Head of caudate nucleus (tissue), 42 donors: ENCODE results near the gene NOL4L.

Experiments used
- DNase-seq, 42 donors: peaks; one replicate each; pipeline versions ENCODE4 v3.0.0 to v3.0.0-alpha.2; 2020 to 2021; ENCODE audit warnings: mixed read lengths in 7 of 42
- intact Hi-C: fragments of 100-400 bp; cut with DNase I; formaldehyde crosslinking; loops from one replicate; pipeline ENCODE4 v1.15.0; 2022

NOL4L gene

DNA sequence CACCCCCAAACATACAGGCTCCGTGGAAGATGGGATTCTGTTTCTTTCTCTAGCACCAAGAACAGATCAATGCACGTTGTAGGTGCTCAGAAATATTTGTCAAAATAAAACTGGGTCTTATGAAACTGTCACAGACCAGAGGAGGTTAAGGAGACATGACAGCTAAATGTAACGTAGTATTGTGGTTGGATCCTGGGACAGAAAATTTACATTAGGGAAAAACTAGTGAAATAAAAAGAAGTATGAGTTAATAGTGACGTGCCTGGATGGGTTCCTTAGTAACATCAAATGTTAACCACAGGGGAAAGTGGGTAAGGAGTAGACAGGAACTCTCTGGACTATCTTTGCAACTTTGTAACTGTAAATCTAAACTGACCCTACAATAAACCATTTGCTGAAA lies 31.5 kb downstream of the NOL4L start:
- intact Hi-C loops: no loop called here
- no peak for DNase-seq

DNA sequence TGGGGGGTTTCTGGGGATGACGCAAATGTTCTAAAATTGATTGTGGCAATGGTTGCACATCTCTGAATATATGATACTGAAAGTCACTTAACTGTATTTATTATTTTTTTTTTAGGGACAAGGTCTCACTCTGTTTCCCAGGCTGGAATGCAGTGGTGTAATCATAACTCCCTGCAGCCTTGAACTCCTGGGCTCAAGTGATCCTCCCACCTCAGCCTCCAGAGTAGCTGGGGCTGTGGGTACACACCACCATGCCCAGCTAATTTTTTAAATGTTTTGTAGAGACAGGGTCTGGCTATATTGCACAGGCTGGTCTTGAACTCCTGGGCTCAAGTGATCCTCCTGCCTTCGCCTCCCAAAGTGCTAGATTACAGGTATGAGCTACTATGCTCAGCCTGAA lies 33.4 kb downstream of the NOL4L start:
- intact Hi-C loops: no loop called here
- no peak for DNase-seq

DNA sequence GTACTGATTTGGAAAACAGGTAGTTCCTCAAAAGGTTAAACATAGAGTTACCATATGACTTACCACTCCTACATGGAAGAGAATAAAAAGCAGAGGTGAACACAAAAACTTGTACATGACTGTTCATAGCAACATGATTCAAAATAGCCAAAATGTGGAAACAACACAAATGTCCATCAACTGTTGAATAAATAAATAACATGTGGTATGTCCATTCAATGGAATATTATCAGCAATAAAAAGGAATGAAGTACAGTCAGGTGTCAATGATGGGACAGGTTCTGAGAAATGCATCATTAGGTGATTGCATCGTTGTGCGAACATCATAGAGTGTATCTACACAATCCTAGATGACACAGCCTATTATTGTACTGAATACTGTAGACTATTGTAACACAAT lies 35.3 kb downstream of the NOL4L start:
- intact Hi-C loops: no loop called here
- no peak for DNase-seq

DNA sequence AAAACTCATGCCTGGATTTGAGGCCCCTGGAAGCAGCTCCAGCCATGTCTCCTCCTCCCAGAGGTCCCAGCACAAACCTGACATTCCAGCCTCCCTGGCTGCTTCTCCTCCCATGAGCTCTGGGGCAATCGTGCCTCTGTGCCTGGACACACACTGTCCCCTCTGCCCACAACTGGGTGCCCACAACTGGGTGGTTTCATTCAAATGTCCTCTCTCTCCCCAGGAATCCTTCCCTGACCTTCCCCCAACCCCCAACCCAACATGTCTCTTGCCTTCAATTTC lies 37.4 kb downstream of the NOL4L start:
- intact Hi-C loops: no loop called here
- DNase-seq: no peak

DNA sequence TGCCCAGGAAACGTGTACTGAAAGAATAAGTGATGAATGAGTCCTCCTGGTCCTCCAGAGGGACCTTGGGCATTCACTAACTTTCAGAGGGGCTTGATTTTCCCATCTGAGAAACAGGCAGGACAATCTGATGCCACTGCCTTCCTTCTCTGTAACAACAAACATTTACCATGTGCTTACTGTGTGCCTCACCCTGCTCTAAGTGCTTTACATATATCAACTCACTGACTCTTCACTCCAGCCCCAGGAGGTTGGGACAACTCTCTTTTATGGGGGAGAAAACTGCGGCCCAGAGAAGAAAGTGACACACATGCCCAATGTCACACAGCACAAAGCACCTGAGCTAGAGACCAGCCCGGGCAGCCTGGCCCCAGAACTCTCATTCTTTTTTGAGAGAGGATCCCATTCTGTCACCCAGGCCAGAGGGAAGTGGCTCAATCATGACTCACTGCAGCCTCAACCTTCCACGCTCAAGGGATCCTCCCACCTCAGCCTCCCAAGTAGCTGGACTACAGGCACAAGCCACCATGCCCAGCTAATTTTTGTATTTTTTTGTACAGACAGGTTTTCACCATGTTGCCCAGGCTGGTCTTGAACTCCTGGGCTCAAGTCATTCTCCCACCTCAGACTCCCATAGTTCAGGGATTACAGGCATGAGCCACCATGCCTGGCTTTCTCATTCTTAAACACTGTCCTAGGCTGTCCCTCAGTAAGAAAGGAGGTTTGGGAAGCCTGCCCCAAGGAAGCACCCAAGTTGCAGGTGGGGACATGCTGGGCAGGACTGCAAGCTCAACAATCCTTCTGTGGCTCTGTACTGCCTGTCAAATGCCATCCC lies 38.0 kb downstream of the NOL4L start:
- DNase-seq: no peak
- intact Hi-C loops: no loop called here

DNA sequence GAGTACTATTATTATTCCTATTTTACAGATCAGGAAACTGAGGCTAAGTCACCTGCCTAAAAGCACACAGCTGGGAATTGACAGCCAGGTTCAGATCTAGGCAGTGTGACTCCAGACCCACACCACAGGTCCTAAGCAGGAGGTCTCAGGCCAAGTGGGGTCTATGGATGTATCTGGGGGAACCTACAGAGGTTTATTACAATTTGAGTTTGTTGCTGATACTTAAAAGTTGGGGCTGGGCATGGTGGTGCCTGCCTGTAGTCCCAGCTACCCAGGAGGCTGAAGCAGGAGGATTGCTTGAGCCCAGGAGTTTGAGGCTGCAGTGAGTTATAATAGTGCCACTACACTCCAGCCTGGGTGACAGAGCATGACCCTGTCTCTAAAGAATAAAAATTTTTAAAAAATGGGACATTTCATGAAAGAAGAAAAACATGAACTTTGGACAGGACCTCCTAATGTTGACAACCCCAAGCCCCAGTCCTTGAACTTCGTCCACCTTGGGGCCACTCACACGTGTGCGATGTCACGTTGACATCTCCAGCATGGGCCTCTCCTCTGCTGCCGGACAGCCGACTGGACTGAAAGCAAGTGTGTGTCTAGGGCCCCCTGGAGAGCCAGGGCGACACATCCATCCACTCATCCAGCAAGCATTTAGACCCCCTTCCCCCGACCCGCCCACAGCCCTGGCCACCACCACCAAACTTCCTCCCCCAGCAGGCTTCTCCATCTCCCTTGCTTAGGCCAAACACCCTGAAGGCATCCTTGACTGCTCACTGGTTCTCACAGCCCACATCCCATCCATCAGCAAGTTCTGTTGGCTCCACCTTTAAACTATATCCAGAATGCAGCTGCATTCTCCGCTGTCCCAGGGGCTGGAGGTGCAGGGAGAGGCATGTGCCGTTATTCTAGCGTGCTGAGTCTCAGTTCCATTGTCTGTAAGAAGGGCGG lies 40.0 kb downstream of the NOL4L start:
- no peak for DNase-seq
- intact Hi-C loops: no loop called here

DNA sequence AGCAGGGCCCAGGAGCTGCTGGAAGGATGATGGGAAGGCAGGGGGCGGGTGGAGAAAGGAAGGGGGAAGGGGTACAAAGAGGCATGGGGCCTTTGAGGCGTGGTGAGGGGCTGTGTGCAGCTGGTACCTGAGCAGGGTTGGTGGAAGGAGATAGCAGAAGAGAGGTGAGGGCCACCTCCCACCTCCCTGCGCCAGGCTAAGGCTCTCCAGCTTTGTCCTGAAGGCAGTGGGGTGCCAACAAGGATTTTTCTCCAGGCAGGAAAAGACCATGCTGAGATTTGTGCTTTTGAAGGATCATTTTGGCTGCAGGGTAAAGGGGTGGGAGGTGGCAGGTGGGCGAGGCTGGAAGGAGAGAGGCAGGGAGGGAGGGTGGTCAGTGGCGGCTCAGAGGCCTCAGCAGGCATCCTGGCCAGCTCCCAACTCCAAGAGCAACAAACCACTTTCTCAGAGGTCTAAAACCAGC lies 40.8 kb downstream of the NOL4L start:
- intact Hi-C loops: no loop called here
- DNase-seq: no peak

DNA sequence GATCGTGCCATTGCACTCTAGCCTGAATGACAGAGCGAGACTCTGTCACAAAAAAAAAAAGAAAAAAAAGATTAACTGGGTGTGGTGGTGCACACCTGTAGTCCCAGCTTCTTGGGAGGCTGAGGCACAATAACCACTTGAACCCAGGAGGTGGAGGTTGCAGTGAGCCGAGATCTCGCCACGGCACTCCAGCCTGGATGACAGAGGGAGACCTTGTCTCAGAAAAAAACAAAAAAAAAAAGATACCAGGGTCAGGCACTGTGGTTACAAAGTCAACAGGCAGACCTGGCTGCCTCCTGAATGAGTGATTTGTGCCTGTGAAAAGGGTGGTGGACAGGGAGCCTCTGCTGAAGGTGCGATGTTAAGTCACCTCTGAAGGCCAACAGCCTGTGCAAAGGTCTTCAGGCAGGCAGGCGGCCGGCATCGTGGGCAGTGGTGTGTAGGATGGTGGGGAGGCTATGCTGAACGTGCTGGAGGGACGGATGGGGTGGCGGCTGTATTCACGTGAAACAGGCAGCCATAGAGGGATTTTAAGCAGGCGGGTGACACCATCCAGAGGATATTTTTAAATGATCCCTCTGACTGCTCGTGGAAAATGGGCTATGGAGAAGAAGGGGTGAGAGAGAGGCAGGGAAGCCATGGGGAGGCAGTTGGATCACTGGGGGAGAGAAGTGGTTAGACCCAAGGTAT lies 41.4 kb downstream of the NOL4L start:
- intact Hi-C loops: no loop called here
- no peak for DNase-seq

DNA sequence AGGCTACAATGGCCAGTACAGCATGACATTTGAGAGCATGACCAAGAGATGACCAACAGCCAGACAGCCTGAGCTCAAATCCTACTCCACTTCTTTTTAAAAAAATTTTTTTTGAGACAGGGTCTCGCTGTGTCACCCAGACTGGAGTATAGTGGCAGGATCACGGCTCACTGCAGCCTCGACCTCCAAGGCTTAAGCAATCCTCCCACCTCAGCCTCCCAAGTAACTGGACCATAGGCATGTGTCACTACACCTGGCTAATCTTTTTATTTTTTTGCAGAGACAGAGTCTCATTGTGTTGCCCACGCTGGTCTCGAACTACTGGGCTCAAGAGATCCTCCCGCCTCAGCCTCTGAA lies 42.9 kb downstream of the NOL4L start:
- DNase-seq: no peak
- intact Hi-C loops: no loop called here

DNA sequence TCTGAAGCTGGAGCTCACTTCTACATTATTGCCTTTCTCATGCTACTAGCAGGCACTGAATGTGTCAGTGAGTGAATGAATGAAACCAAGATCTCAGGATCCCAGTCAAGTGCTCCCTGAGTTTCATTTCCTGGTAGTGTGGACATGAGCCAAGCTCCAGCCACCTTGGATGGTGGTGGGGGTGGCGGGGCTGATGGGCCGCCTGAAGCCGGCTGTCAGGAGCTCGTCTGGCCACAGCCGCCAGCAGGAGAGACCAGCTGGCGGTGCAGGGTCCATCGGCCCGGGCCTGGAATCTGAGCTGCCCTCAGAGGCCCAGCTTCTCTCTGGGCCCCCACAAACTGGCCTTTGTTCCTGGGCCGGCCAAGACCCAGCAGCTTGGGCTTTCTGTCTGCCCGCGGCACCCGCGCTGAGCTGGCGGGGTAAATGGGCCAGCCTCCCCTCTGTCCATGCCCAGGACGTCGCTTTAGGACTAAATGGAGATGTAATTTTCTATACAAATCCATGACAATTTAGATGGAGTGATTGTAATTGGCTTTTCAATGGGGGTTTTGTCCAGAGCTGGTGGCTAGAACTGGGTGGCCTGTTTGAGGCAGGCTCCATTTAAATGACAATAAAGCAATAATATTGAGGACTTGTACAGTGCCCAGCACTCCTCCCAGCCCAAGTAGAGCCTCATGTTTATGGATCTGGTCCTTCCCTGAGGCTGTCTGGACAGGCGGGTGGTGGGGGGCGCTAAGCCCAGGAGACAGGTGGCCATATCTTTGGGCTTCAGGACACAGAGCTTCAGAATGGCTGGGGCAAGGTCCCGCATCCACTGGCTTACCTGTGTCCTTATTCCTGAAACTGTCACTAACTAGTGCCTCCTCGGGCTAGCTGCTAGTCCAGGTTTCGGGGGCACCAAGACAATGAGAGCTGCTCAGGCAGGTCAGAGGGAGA lies 43.5 kb downstream of the NOL4L start:
- intact Hi-C loops: no loop called here
- peak in 40 of 42 donors; percentile 39 to 82 (median 66) for DNase-seq

DNA sequence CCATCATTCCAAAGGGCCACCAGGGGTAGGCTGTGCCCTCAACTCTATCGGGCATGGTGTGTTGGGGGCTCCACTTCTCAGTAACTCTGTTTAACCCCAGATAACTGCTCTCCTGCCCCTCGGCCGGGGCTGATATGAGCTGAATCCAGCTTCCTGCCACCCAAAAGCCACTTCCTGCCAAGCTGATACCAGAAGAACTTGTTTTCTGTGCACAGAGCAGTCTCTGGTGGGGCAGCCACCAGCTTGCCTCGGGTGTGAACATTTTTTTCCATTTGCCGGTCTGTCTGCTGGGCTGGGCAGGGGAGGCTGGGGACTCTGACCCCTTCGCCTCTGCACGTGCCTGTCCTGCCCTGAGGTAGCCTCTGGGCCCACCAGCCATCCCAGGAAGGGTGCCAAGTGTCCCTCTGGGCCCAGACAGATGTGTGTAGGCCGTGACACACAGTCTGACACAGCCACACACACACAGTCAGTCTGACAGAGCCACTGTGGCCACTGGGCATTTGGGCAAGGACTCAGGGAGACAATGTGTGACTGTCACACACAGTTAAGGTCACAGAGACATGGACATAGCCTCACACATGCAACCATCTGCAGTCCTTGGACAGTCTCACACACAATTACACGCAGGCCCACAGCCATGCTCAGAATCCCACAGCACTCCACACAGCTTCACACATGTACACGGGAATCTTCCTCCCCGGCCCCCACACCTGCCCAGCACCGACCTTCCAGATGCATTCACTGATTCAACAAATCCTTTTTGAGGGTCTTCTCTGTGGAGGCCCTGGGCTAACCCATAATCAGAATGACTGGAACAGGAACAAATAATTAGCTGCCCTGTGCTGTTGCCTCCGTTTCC lies 45.1 kb downstream of the NOL4L start:
- DNase-seq: no peak
- intact Hi-C loops: loop anchor here (5.0 kb wide), 1 partner anchor 42 kb away; no protein-coding TSS in a partner anchor

DNA sequence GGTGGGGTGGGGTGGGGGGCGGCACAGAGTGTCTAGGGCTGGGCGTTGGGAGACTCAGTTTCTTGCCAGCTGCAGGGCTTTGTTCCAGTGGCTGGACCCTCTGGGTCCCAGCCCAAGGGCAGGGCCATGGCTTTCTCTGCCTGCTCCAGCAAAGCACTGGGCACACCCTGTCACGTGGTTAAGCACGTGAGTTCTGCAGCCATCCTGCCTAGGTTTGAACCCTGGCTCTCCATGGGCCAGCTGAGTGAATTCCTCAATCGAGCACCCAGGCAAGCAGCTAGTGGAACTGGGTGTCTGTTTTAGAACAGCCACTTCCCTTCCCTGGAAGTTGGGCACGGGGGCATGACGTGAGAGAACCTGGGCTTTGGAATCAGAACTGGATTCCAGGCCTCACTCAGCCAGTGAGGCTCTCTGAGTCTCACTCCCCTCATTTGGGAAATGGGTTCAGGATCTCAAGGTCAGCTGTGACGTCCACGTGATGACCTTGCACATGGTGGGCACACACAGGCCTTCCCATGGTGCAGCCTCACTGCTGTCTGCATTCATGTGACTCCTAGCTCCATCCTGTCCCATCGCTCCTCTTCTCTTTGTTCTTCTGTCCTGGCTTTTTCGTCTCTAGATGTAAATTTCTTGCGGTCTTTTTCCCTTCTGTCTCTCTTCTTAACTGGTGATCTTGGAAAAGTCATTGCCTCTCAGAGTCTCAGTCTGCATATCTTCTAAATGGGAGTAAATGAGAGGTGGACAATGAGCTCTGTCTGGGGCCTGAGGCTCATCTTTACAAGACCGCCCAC lies 45.9 kb downstream of the NOL4L start:
- peak in 1 of 42 donors; percentile 27 for DNase-seq

DNA sequence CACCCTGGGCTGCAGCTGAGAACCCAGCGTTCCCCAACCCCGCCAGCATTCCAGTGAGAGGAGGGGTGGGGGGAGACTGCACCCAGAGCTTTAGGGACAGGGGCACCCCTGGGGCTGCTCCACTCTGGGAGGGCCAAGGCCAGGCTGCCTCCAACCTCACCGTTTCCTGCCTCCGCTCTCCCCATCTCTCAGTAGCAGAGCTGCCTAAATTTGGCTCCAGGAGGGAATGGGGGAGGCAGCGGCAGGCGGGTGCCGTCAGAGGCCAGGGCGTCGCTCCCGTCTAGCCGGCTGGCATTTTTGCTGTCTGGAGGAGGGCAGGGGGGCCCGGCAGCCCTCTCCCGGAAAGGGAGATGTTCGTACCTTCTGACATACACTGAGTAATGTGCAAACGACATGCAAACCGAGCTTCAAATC lies 46.6 kb downstream of the NOL4L start:
- intact Hi-C loops: loop anchor here (5.0 kb wide), 1 partner anchor 44 kb away; no protein-coding TSS in a partner anchor

More for the DNA sequence above, 45.9 kb downstream of the NOL4L start:
- intact Hi-C loops: loop anchor here (5.0 kb wide), 1 partner anchor 43 kb away; no protein-coding TSS in a partner anchor

DNA sequence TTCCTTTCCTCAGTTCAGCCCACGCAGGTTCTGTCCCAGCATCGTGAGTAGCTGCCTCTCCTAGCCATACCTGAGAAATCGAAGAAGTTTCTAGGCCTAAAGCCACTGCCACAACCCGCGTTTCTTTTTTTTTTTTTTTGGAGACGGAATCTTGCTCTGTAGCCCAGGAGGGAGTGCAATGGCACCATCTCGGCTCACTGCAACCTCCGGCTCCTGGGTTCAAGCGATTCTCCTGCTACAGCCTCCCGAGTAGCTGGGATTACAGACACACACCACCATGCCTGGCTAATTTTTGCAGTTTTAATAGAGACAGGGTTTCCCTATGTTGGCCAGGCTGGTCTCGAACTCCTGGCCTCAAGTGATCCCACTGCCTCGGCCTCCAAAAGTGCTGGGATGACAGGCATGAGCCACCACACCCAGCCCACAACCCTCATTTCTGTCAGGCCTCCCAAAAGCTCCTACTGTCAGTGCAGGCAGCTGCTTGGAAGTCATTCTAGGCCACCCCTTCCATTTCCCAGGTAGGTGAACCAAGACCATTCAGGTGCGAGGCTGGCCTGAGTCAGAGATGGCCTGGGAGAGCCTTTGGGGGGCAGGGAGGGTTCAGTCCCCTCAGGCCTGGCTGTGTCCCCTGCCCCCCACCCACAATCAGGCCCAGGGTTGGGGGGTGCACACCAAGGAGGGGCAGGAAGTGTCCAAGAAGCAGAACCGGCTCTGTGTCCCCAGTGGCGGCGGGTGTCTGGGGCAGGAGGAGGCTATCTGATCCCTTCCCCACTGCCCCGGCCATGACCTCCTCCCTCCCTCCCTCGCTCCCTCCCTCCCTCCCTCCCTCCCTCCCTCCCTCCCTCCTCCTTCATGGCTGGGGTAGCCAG lies 47.2 kb downstream of the NOL4L start:
- peak in 1 of 42 donors; percentile 56 for DNase-seq
- intact Hi-C loops: loop anchor here (5.0 kb wide), 1 partner anchor 44 kb away; no protein-coding TSS in a partner anchor

More for the DNA sequence above, 46.6 kb downstream of the NOL4L start:
- DNase-seq: peak in 29 of 42 donors; percentile 33 to 86 (median 62)

DNA sequence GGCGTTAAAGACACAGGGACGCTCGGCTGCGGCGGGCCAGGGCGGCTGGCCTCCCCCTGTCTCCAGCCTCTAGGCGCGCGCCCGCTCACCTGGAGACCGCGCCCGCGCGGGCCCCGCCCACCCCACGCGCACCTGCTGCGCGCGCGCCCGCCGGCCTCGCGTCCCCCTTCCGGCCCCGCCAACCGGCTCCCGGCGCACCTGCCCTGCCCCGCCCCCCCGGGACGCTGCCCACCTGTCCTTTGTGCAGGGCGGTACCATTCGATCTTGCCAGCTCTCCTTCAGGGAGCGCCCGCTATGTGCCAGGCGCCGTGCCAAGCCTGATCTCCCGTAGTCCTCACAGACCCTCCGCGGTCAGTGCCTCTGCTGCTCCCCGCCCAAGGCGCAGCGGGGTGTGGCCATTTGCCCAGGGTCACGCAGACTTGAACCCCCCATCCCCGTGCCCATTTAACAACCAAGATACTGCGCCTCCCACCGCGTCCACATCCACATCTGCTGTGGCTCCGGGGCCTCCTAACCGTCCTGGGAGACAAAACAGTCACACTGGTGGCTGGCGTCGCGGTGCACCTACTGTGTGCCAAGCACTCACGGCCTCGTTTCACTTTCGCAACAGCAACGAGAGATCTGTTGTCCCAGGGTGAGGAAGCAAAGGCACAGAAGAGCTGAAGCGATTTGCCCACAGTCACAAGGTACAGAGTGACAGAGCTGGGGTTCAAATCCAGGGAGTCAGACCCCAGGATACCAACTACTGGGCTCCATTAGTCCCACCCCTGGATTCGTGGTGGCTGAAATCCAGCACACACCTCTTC lies 48.1 kb downstream of the NOL4L start:
- intact Hi-C loops: loop anchor here (5.0 kb wide), 1 partner anchor 45 kb away; no protein-coding TSS in a partner anchor
- DNase-seq: peak in 16 of 42 donors; percentile 15 to 66 (median 56)
